HepG2 (cell line): ENCODE data around the gene TFEB. TPM values are rescaled to one million over a fixed set of nuclear protein-coding genes. Genes with fewer than 3 reads are reported as not detected.
A peak's percentile ranks its signal among the peaks of the same experiment; 100 is the strongest.

Experiments
- CEBPZ ChIP-seq: IDR thresholded peaks from 2 replicates; pipeline ENCODE4 v1.6.1; 2012; ENCODE audit warnings: low read length, improper control_type of control experiment
- FLYWCH1 ChIP-seq: sonication (generic); formaldehyde crosslinking; IDR thresholded peaks from 2 replicates; pipeline ENCODE4 v1.8.1; 2023; ENCODE audit warnings: mild to moderate bottlenecking, missing genetic modification reagents
- GFI1 ChIP-seq: sonication (generic); formaldehyde crosslinking; IDR thresholded peaks from 2 replicates; pipeline ENCODE4 v1.5.0; 2020; ENCODE audit warnings: missing genetic modification reagents, mild to moderate bottlenecking, borderline replicate concordance
- HBP1 ChIP-seq: IDR thresholded peaks from 2 replicates; pipeline ENCODE4 v1.6.1; 2016; ENCODE audit warnings: low read depth, control low read depth
- IRF2 ChIP-seq: IDR thresholded peaks from 2 replicates; pipeline ENCODE4 v1.6.1; 2018; ENCODE audit warnings: missing genetic modification reagents, missing compliant biosample characterization
- JDP2 ChIP-seq: sonication (generic); formaldehyde crosslinking; IDR thresholded peaks from 2 replicates; pipeline ENCODE4 v1.8.1; 2022; ENCODE audit warnings: missing genetic modification reagents, borderline replicate concordance
- MAFF ChIP-seq: IDR thresholded peaks from 2 replicates; pipeline ENCODE4 v1.6.1; 2011; ENCODE audit warnings: low read depth, low read length, improper control_type of control experiment
- MIER2 ChIP-seq: IDR thresholded peaks from 2 replicates; pipeline ENCODE4 v1.6.1; 2016; ENCODE audit warnings: missing biosample characterization, missing genetic modification reagents
- PAX8 ChIP-seq: sonication (generic); formaldehyde crosslinking; IDR thresholded peaks from 2 replicates; pipeline ENCODE4 v1.8.0; 2022; ENCODE audit warnings: mild to moderate bottlenecking, missing genetic modification reagents, borderline replicate concordance
- RAD51 ChIP-seq: fragments of 450-650 bp; IDR thresholded peaks from 2 replicates; pipeline ENCODE4 v1.6.1; 2016; ENCODE audit warnings: borderline replicate concordance
- RARA ChIP-seq: IDR thresholded peaks from 2 replicates; pipeline ENCODE4 v1.6.1; 2016; ENCODE audit warnings: missing genetic modification reagents, missing compliant biosample characterization
- TBX2 ChIP-seq: sonication (generic); formaldehyde crosslinking; IDR thresholded peaks from 2 replicates; pipeline ENCODE4 v1.5.0; 2020; ENCODE audit warnings: missing genetic modification reagents, mild to moderate bottlenecking, borderline replicate concordance
- TCF7 ChIP-seq: sonication (generic); IDR thresholded peaks from 2 replicates; pipeline ENCODE4 v1.6.1; 2016; ENCODE audit warnings: antibody characterized with exemption, low read depth
- ZFP36 ChIP-seq: fragments of 150-350 bp; IDR thresholded peaks from 2 replicates; pipeline ENCODE4 v1.6.1; 2018; ENCODE audit warnings: borderline replicate concordance, low read length, low read depth; ENCODE audit not compliant: partially characterized antibody
- ZNF180 ChIP-seq: sonication (generic); formaldehyde crosslinking; IDR thresholded peaks from 2 replicates; pipeline ENCODE4 v1.4.0; 2020; ENCODE audit warnings: low read depth, missing genetic modification reagents, borderline replicate concordance
- ZNF350 ChIP-seq: sonication (generic); formaldehyde crosslinking; IDR thresholded peaks from 2 replicates; pipeline ENCODE4 v1.4.0; 2020; ENCODE audit warnings: mild to moderate bottlenecking, low read depth, missing genetic modification reagents, borderline replicate concordance
- ZNF576 ChIP-seq: sonication (generic); formaldehyde crosslinking; IDR thresholded peaks from 2 replicates; pipeline ENCODE4 v1.4.0; 2020; ENCODE audit warnings: mild to moderate bottlenecking, missing genetic modification reagents
- ZNF713 ChIP-seq: sonication (generic); formaldehyde crosslinking; IDR thresholded peaks from 2 replicates; pipeline ENCODE4 v1.4.0; 2020; ENCODE audit warnings: mild to moderate bottlenecking, missing genetic modification reagents
- ZNF777 ChIP-seq: sonication (generic); formaldehyde crosslinking; IDR thresholded peaks from 2 replicates; pipeline ENCODE4 v1.4.0; 2020; ENCODE audit warnings: missing genetic modification reagents
- ZUFSP ChIP-seq: sonication (generic); formaldehyde crosslinking; IDR thresholded peaks from 2 replicates; pipeline ENCODE4 v1.9.0; 2021; ENCODE audit warnings: missing genetic modification reagents, mild to moderate bottlenecking, borderline replicate concordance
- ZZZ3 ChIP-seq: sonication (generic); formaldehyde crosslinking; IDR thresholded peaks from 2 replicates; pipeline ENCODE4 v1.4.0; 2020; ENCODE audit warnings: missing genetic modification reagents, mild to moderate bottlenecking, borderline replicate concordance
- polyA plus RNA-seq, 8 experiments: library from polyadenylated mRNA; depleted of rRNA in 3 of 8; stranded (reverse) in 7 of 8; unstranded in 1 of 8; fragments of >200 nt; fragmentation: Illumina TruSeq in 4 of 8; extraction: Trizol in 4 of 8; gene quantifications; 2 replicates each; pipeline versions ENCODE4 v1.2.1 to v1.2.3, GENCODE V29; 2011 to 2016; ENCODE audit warnings: low read depth in 4 of 8, missing spikeins in 1 of 8, mixed read lengths in 1 of 8; ENCODE audit not compliant: insufficient read depth in 1 of 8
- total RNA-seq, 5 experiments: library from RNA; depleted of rRNA; stranded (reverse); fragments of >200 nt; fragmentation: Illumina TruSeq; extraction: Trizol; gene quantifications; 2 replicates each; pipeline ENCODE4 v1.2.3, GENCODE V29; 2016; ENCODE audit warnings: low read depth in 1 of 5

TFEB gene
- total and polyA plus RNA-seq, 2 of the 13 experiments (the other 11 are each of a cell fraction or from before 2014, with no cell fraction given): 13.3 to 18.7 TPM

GRCh38 chr6:41735427-41736185 is at the start of gene TFEB (continued):
- TF ChIP-seq HBP1 (CRISPR knock-in tag) (peak; percentile 70; the same call in 1 of the 2 replicates), RARA (CRISPR knock-in tag) (no peak; the same call in 1 of the 2 replicates), MAFF (no peak), JDP2 (no peak), TBX2 (peak; percentile 33; the same call in 1 of the 2 replicates), ZNF777 (peak; percentile 92; the same call in 1 of the 2 replicates), ZNF576 (CRISPR knock-in tag) (no peak), GFI1 (CRISPR knock-in tag) (no peak), RAD51 (no peak), ZNF713 (CRISPR knock-in tag) (no peak), ZFP36 (no peak), ZNF180 (CRISPR knock-in tag) (no peak; the same call in 1 of the 2 replicates), ZUFSP (no peak), ZZZ3 (peak; percentile 68; the same call in 1 of the 2 replicates), TCF7 (no peak), PAX8 (CRISPR knock-in tag) (peak; percentile 28; the same call in 1 of the 2 replicates), CEBPZ (no peak), MIER2 (CRISPR knock-in tag) (peak; percentile 52; the same call in 1 of the 2 replicates), IRF2 (CRISPR knock-in tag) (peak; percentile 99), FLYWCH1 (no peak), ZNF350 (peak; percentile 68)
